Measurements from ENCODE around the gene VPS37D. TPM values are rescaled to one million over a fixed set of nuclear protein-coding genes. Genes with fewer than 3 reads are reported as not detected.

VPS37D gene
- total RNA-seq, 1 experiment from 2014 or later, result 5.7 TPM

DNA sequence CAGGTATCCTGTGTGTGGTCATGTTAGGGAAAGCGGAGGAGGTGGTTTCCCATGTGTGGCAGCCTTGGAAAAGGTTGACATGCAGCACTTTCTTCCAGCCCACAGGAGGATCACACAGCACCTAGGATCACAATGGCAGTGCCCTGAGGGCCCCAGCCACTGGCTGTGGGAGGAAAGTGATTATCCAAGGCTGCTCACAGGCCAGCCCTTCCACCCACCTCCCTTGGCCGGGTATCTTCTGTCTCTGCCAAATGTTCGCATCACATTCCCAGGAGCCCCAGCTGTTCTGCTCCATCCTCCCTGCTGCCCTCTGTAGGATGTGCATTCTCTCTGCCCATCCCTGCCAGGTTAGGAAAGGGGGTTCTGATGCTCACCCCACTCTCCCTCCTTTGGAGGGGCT lies 40.8 kb upstream of the VPS37D start:
- POLR2A ChIA-PET, result interaction anchor here (0.5 to 0.7 kb wide), 4 partner anchors 29 to 121 kb away, joined by 3 to 4 read pairs (median 3); partner anchors contain the start of gene ABHD11
- Mint-ChIP-seq H3K27me3 (ENCODE audit: low read depth) (peaks cover 35% of the 10 kb centered on the region), H3K9me3 (no peaks in the 10 kb centered on the region), H3K4me3 (no peak overlapping the region), H3K4me1 (peaks cover 7% of the 10 kb centered on the region), H3K27ac (no peak overlapping the region), H3K36me3 (no peaks in the 10 kb centered on the region)
- CTCF ChIA-PET, result interaction anchor here (0.5 to 4.7 kb wide), 12 partner anchors 10 to 213 kb away, joined by 3 to 53 read pairs (median 4); no protein-coding TSS in a partner anchor
- TF ChIP-seq, protein P1, sequence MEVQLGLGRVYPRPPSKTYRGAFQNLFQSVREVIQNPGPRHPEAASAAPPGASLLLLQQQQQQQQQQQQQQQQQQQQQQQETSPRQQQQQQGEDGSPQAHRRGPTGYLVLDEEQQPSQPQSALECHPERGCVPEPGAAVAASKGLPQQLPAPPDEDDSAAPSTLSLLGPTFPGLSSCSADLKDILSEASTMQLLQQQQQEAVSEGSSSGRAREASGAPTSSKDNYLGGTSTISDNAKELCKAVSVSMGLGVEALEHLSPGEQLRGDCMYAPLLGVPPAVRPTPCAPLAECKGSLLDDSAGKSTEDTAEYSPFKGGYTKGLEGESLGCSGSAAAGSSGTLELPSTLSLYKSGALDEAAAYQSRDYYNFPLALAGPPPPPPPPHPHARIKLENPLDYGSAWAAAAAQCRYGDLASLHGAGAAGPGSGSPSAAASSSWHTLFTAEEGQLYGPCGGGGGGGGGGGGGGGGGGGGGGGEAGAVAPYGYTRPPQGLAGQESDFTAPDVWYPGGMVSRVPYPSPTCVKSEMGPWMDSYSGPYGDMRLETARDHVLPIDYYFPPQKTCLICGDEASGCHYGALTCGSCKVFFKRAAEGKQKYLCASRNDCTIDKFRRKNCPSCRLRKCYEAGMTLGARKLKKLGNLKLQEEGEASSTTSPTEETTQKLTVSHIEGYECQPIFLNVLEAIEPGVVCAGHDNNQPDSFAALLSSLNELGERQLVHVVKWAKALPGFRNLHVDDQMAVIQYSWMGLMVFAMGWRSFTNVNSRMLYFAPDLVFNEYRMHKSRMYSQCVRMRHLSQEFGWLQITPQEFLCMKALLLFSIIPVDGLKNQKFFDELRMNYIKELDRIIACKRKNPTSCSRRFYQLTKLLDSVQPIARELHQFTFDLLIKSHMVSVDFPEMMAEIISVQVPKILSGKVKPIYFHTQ (CRISPR knock-in tag; IDR thresholded peaks at IDR 0.05), result no peak
- TF ChIP-seq, protein P2, sequence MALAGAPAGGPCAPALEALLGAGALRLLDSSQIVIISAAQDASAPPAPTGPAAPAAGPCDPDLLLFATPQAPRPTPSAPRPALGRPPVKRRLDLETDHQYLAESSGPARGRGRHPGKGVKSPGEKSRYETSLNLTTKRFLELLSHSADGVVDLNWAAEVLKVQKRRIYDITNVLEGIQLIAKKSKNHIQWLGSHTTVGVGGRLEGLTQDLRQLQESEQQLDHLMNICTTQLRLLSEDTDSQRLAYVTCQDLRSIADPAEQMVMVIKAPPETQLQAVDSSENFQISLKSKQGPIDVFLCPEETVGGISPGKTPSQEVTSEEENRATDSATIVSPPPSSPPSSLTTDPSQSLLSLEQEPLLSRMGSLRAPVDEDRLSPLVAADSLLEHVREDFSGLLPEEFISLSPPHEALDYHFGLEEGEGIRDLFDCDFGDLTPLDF (CRISPR knock-in tag; IDR thresholded peaks at IDR 0.05), result no peak
- TF ChIP-seq, protein P3, sequence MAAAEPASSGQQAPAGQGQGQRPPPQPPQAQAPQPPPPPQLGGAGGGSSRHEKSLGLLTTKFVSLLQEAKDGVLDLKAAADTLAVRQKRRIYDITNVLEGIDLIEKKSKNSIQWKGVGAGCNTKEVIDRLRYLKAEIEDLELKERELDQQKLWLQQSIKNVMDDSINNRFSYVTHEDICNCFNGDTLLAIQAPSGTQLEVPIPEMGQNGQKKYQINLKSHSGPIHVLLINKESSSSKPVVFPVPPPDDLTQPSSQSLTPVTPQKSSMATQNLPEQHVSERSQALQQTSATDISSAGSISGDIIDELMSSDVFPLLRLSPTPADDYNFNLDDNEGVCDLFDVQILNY (CRISPR knock-in tag; IDR thresholded peaks at IDR 0.05), result no peak
- no peak for TF ChIP-seq JUN (CRISPR knock-in tag; IDR thresholded peaks at IDR 0.05)
- ATAC-seq, result 0 out of 2 replicates have a peak, but pooled peaks have one; percentile 4
- DNase-seq (ENCODE audit: low spot score), result no peak

DNA sequence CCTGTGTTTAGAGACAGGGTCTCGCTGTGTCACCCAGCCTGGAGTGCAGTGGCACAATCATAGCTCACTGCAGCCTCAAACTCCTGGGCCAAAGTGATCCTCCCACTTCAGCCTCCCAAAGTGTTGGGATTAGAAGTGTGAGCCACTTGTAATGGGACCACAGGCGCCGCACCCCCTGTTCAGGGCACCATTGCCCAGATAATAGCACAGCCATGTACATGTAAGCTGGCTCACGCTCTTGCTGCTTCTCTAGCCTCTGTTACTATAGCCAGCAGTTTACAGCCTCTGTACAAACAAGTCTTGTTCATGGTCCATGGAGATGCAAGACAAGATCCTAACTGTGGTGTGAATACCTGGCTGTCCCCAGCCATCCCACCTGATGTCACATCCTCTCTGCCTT lies 39.1 kb upstream of the VPS37D start:
- no peak for DNase-seq (ENCODE audit: low spot score)
- H3K27me3 Mint-ChIP-seq (ENCODE audit: low read depth), result peaks cover 29% of the 10 kb centered on the region
- no peak overlapping the region for H3K4me3 Mint-ChIP-seq
- no peak for TF ChIP-seq FOXJ3 (CRISPR knock-in tag; IDR thresholded peaks at IDR 0.05; ENCODE audit: borderline replicate concordance)
- TF ChIP-seq, protein P4, sequence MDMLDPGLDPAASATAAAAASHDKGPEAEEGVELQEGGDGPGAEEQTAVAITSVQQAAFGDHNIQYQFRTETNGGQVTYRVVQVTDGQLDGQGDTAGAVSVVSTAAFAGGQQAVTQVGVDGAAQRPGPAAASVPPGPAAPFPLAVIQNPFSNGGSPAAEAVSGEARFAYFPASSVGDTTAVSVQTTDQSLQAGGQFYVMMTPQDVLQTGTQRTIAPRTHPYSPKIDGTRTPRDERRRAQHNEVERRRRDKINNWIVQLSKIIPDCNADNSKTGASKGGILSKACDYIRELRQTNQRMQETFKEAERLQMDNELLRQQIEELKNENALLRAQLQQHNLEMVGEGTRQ (CRISPR knock-in tag; IDR thresholded peaks at IDR 0.05), result no peak
- TF ChIP-seq EMX1 (CRISPR knock-in tag; IDR thresholded peaks at IDR 0.05), result no peak
- TF ChIP-seq, protein P5, sequence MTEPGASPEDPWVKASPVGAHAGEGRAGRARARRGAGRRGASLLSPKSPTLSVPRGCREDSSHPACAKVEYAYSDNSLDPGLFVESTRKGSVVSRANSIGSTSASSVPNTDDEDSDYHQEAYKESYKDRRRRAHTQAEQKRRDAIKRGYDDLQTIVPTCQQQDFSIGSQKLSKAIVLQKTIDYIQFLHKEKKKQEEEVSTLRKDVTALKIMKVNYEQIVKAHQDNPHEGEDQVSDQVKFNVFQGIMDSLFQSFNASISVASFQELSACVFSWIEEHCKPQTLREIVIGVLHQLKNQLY (CRISPR knock-in tag; IDR thresholded peaks at IDR 0.05), result no peak
- TF ChIP-seq GTF2I (CRISPR knock-in tag; conservative IDR thresholded peaks at IDR 0.05), result no peak
- TF ChIP-seq ZNF423 (CRISPR knock-in tag; IDR thresholded peaks at IDR 0.05), result no peak
- TF ChIP-seq TEAD1 (CRISPR knock-in tag; IDR thresholded peaks at IDR 0.05), result no peak
- no peak for TF ChIP-seq ZNF263 (CRISPR knock-in tag; IDR thresholded peaks at IDR 0.05; ENCODE audit: low read depth)
- TF ChIP-seq NR3C1 (CRISPR knock-in tag; conservative IDR thresholded peaks at IDR 0.05; ENCODE audit: low read depth), result no peak
- TF ChIP-seq SMAD3 (CRISPR knock-in tag; IDR thresholded peaks at IDR 0.05; ENCODE audit: borderline replicate concordance), result no peak
- ATAC-seq, result no peak
- no peak overlapping the region for H3K27ac Mint-ChIP-seq
- peaks cover 4% of the 10 kb centered on the region for H3K4me1 Mint-ChIP-seq
- ChIA-PET CTCF (interaction anchor here (0.6 to 4.7 kb wide), 16 partner anchors 9 to 176 kb away, joined by 3 to 53 read pairs (median 6); partner anchors contain the start of gene VPS37D), POLR2A (no interaction called here)
- H3K9me3 Mint-ChIP-seq, result no peaks in the 10 kb centered on the region
- H3K36me3 Mint-ChIP-seq, result no peaks in the 10 kb centered on the region

DNA sequence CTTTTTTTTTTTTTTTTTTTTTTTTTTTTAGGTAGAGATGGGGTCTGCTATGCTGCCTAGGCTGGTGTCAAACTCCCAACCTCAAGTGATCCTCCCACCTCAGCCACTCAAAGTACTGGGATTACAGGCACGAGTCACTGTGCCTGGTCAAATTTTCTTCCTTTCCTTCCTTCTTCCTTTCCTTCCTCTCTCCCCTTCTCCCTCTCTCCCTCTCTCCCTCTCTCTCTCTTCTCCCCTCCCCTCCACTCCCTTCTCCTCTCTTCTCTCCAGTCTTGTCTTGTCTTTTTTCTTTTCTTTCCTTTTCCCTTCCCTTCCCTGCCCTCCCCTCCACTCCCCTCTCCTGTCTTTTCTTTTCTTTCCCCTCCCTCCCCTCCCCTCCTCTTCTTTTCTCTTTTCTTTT lies 36.1 kb upstream of the VPS37D start:
- Mint-ChIP-seq H3K27ac (no peak overlapping the region), H3K27me3 (ENCODE audit: low read depth) (peaks cover 16% of the 10 kb centered on the region), H3K4me1 (peaks cover 5% of the 10 kb centered on the region), H3K4me3 (no peak overlapping the region), H3K36me3 (no peaks in the 10 kb centered on the region), H3K9me3 (no peaks in the 10 kb centered on the region)
- POLR2A ChIA-PET, result interaction anchor here (0.6 kb wide), 1 partner anchor 41 kb away, joined by 8 read pairs; no protein-coding TSS in a partner anchor
- CTCF ChIA-PET, result interaction anchor here (0.6 to 1.7 kb wide), 4 partner anchors 13 to 333 kb away, joined by 4 to 5 read pairs (median 4); no protein-coding TSS in a partner anchor
- DNase-seq (ENCODE audit: low spot score) (no peak), ATAC-seq (no peak)
- TF ChIP-seq, protein P6, sequence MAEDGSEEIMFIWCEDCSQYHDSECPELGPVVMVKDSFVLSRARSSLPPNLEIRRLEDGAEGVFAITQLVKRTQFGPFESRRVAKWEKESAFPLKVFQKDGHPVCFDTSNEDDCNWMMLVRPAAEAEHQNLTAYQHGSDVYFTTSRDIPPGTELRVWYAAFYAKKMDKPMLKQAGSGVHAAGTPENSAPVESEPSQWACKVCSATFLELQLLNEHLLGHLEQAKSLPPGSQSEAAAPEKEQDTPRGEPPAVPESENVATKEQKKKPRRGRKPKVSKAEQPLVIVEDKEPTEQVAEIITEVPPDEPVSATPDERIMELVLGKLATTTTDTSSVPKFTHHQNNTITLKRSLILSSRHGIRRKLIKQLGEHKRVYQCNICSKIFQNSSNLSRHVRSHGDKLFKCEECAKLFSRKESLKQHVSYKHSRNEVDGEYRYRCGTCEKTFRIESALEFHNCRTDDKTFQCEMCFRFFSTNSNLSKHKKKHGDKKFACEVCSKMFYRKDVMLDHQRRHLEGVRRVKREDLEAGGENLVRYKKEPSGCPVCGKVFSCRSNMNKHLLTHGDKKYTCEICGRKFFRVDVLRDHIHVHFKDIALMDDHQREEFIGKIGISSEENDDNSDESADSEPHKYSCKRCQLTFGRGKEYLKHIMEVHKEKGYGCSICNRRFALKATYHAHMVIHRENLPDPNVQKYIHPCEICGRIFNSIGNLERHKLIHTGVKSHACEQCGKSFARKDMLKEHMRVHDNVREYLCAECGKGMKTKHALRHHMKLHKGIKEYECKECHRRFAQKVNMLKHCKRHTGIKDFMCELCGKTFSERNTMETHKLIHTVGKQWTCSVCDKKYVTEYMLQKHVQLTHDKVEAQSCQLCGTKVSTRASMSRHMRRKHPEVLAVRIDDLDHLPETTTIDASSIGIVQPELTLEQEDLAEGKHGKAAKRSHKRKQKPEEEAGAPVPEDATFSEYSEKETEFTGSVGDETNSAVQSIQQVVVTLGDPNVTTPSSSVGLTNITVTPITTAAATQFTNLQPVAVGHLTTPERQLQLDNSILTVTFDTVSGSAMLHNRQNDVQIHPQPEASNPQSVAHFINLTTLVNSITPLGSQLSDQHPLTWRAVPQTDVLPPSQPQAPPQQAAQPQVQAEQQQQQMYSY (CRISPR knock-in tag; IDR thresholded peaks at IDR 0.05), result no peak
- TF ChIP-seq JAZF1 (CRISPR knock-in tag; IDR thresholded peaks at IDR 0.05), result no peak
- no peak for TF ChIP-seq ZNF416 (CRISPR knock-in tag; IDR thresholded peaks at IDR 0.05)
- TF ChIP-seq, protein P7, sequence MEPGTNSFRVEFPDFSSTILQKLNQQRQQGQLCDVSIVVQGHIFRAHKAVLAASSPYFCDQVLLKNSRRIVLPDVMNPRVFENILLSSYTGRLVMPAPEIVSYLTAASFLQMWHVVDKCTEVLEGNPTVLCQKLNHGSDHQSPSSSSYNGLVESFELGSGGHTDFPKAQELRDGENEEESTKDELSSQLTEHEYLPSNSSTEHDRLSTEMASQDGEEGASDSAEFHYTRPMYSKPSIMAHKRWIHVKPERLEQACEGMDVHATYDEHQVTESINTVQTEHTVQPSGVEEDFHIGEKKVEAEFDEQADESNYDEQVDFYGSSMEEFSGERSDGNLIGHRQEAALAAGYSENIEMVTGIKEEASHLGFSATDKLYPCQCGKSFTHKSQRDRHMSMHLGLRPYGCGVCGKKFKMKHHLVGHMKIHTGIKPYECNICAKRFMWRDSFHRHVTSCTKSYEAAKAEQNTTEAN (CRISPR knock-in tag; IDR thresholded peaks at IDR 0.05), result no peak
- TF ChIP-seq CBFB (CRISPR knock-in tag; IDR thresholded peaks at IDR 0.05; ENCODE audit: low read depth), result no peak
- TF ChIP-seq, protein P3 (CRISPR knock-in tag; IDR thresholded peaks at IDR 0.05), result no peak

Measured in WTC11 (cell line).